HCT116 (cell line): ENCODE data around the gene PSRC1. TPM values are rescaled to one million over a fixed set of nuclear protein-coding genes. Genes with fewer than 3 reads are reported as not detected.
A peak's percentile ranks its signal among the peaks of the same experiment; 100 is the strongest.

ENCODE experiments used
- ATAC-seq: fragments of 200-7000 bp; cut with Tn5 transposase; 2 replicates; pipeline ENCODE4 v1.9.1; 2020; ENCODE audit warnings: mild to moderate bottlenecking, moderate library complexity
- BruUV-seq: library from RNA; stranded (reverse); fragments of 400-500 nt; replicated peaks from 2 replicates; lab custom pipeline; 2021; lab: Mats Ljungman, UMichigan
- CTCF ChIA-PET: fragments of 300-600 bp; sonication (Branson Sonifier 250); formaldehyde crosslinking; loops from one replicate; lab custom pipeline; 2021; ENCODE audit warnings: antibody characterized with exemption; lab: Charles Lee
- POLR2A ChIA-PET: fragments of 300-600, 350-600 bp; sonication (Branson Sonifier 250); formaldehyde crosslinking; loops from one replicate; lab custom pipeline; 2021; ENCODE audit warnings: antibody characterized with exemption; lab: Charles Lee
- RAD21 ChIA-PET, 2 experiments: fragments of 300-600 bp; sonication (Branson Sonifier 250); formaldehyde crosslinking; loops; one replicate each; lab custom pipeline; 2023; ENCODE audit warnings: low total read pairs in 2 of 2; ENCODE audit not compliant: uncharacterized antibody in 2 of 2, unreplicated experiment in 2 of 2, low non-redundant PET in 1 of 2; lab: Charles Lee
- DNase-seq: peaks from one replicate; pipeline ENCODE4 v3.0.0-alpha.2; 2010; ENCODE audit warnings: low read depth, low spot score
- H2AFZ ChIP-seq: fragments of 200-600 bp; shearing (Covaris generic), sonication (generic); 2 replicates; pipeline ENCODE4 v1.6.1; 2017; ENCODE audit warnings: low read depth, mixed run types, mixed read lengths, antibody characterized with exemption, low read length; ENCODE audit not compliant: poor library complexity, severe bottlenecking
- H3K27ac ChIP-seq: 2 replicates; pipeline ENCODE4 v1.5.1; 2012; ENCODE audit warnings: low read depth, low read length
- H3K27me3 ChIP-seq: fragments of 200-600 bp; sonication (generic); 2 replicates; pipeline ENCODE4 v1.6.1; 2016; ENCODE audit warnings: mixed run types, low read length, mixed read lengths; ENCODE audit not compliant: insufficient read depth
- H3K36me3 ChIP-seq, 2 experiments: fragments of 200-500 bp in 1 of 2; fragments of 200-600 bp in 1 of 2; sonication (Bioruptor generic) in 1 of 2; sonication (generic) in 1 of 2; 2 replicates each; pipeline versions ENCODE4 v1.5.1 to v1.6.1; 2014 to 2016; ENCODE audit warnings: low read length in 2 of 2, inconsistent platforms in 1 of 2, mixed read lengths in 1 of 2, mixed run types in 1 of 2; ENCODE audit not compliant: insufficient read depth in 2 of 2, control insufficient read depth in 1 of 2
- H3K4me1 ChIP-seq, 2 experiments: fragments of 200-600 bp in 1 of 2; sonication (generic) in 1 of 2; 2 replicates each; pipeline versions ENCODE4 v1.5.1 to v1.6.1; 2012 to 2017; ENCODE audit warnings: low read length in 2 of 2, inconsistent platforms in 1 of 2, mild to moderate bottlenecking in 1 of 2, mixed read lengths in 1 of 2, mixed run types in 1 of 2, moderate library complexity in 1 of 2; ENCODE audit not compliant: insufficient read depth in 2 of 2, control insufficient read depth in 1 of 2
- H3K4me2 ChIP-seq: fragments of 200-600 bp; sonication (generic); 2 replicates; pipeline ENCODE4 v1.6.1; 2017; ENCODE audit warnings: mixed run types, low read length, mixed read lengths
- H3K4me3 ChIP-seq, 2 experiments: fragments of 200-600 bp in 1 of 2; sonication (generic) in 1 of 2; replicated peaks in 1 of 2; 2 replicates each; pipeline ENCODE4 v1.5.1; 2011 to 2016; ENCODE audit warnings: low read length in 2 of 2, control low read depth in 1 of 2, low read depth in 1 of 2, mild to moderate bottlenecking in 1 of 2, mixed read lengths in 1 of 2, mixed run types in 1 of 2
- H3K79me2 ChIP-seq: fragments of 200-600 bp; sonication (generic); 2 replicates; pipeline ENCODE4 v1.6.1; 2017; ENCODE audit warnings: mild to moderate bottlenecking, mixed run types, low read length, moderate library complexity, mixed read lengths; ENCODE audit not compliant: insufficient read depth
- H3K9ac ChIP-seq: fragments of 200-600 bp; sonication (generic); 2 replicates; pipeline ENCODE4 v1.6.1; 2016; ENCODE audit warnings: low read length, mixed read lengths
- H3K9me2 ChIP-seq: fragments of 200-600 bp; sonication (generic), shearing (Covaris generic); 2 replicates; pipeline ENCODE4 v1.6.1; 2017; ENCODE audit warnings: mixed run types, mild to moderate bottlenecking, moderate library complexity; ENCODE audit not compliant: insufficient read depth
- H3K9me3 ChIP-seq, 2 experiments: fragments of 200-500 bp in 1 of 2; fragments of 200-600 bp in 1 of 2; sonication (Bioruptor generic) in 1 of 2; sonication (generic) in 1 of 2; 2 replicates each; pipeline ENCODE4 v1.6.1; 2014 to 2017; ENCODE audit warnings: low read length in 2 of 2, mixed read lengths in 2 of 2, inconsistent platforms in 1 of 2, low read depth in 1 of 2, mild to moderate bottlenecking in 1 of 2, mixed run types in 1 of 2, moderate library complexity in 1 of 2; ENCODE audit not compliant: control insufficient read depth in 1 of 2, insufficient read depth in 1 of 2
- H4K20me1 ChIP-seq: fragments of 200-600 bp; sonication (generic), shearing (Covaris generic); 2 replicates; pipeline ENCODE4 v1.6.1; 2017; ENCODE audit warnings: mixed run types, mild to moderate bottlenecking, moderate library complexity; ENCODE audit not compliant: insufficient read depth
- ATF3 ChIP-seq: IDR thresholded peaks from 2 replicates; pipeline ENCODE4 v1.6.1; 2012
- CBX3 ChIP-seq: IDR thresholded peaks from 2 replicates; pipeline ENCODE4 v1.6.1; 2012; ENCODE audit warnings: low read depth
- EZH2 ChIP-seq: fragments of 200-600 bp; sonication (generic); IDR thresholded peaks from 2 replicates; pipeline ENCODE4 v1.6.1; 2017; ENCODE audit warnings: antibody characterized with exemption, mixed run types
- JUND ChIP-seq: IDR thresholded peaks from 2 replicates; pipeline ENCODE4 v1.6.1; 2012
- MAX ChIP-seq: IDR thresholded peaks from 2 replicates; pipeline ENCODE4 v1.6.1; 2012
- POLR2AphosphoS5 ChIP-seq: IDR thresholded peaks from 2 replicates; pipeline ENCODE4 v1.6.1; 2011; ENCODE audit warnings: mild to moderate bottlenecking, low read depth, low read length, moderate library complexity
- REST ChIP-seq: IDR thresholded peaks from 2 replicates; pipeline ENCODE4 v1.6.1; 2012; ENCODE audit warnings: low read depth
- SP1 ChIP-seq: IDR thresholded peaks from 2 replicates; pipeline ENCODE4 v1.6.1; 2012; ENCODE audit warnings: low read depth
- SRF ChIP-seq: IDR thresholded peaks from 2 replicates; pipeline ENCODE4 v1.6.1; 2012; ENCODE audit warnings: low read depth
- TCF7L2 ChIP-seq: IDR thresholded peaks from 2 replicates; pipeline ENCODE4 v1.7.0; 2011; ENCODE audit warnings: borderline replicate concordance, inconsistent platforms; ENCODE audit not compliant: insufficient read depth, insufficient read length; ENCODE audit errors: extremely low read depth
- intact Hi-C: fragments of 100-400 bp; cut with micrococcal nuclease; formaldehyde crosslinking; loops from 2 replicates; pipeline ENCODE4 v1.10.0; 2022
- total RNA-seq: library from RNA; stranded (reverse); gene quantifications from one replicate; pipeline ENCODE4 v1.2.1, GENCODE V29; 2021; ENCODE audit not compliant: unreplicated experiment

PSRC1 gene
- total RNA-seq, 1 experiment from 2014 or later = 44.8 TPM

GRCh38 chr1:109274533-109275476, 8.1 kb downstream of the PSRC1 start:
- Histone ChIP-seq H3K9me2 (no peaks in the 10 kb centered on the region), H3K9ac (peak overlapping the region; percentile 13; the same call in 1 of the 2 replicates), H3K4me1 (peaks cover 35 to 47% of the 10 kb centered on the region in 2 experiments), H4K20me1 (no peaks in the 10 kb centered on the region), H3K27me3 (no peaks in the 10 kb centered on the region), H3K4me2 (peak overlapping the region; percentile 63), H3K79me2 (no peaks in the 10 kb centered on the region), H3K27ac (peak overlapping the region; percentile 43), H3K36me3 (peaks cover 5 to 7% of the 10 kb centered on the region in 2 experiments; a peak in 3 of 4 replicates), H3K4me3 (peak overlapping the region; percentile 4 to 22; a peak in 3 of 4 replicates), H2AFZ (no peak overlapping the region), H3K9me3 (no peaks in the 10 kb centered on the region)
- peak; percentile 21 for DNase-seq
- intact Hi-C loops = no loop called here
- ChIA-PET CTCF (interaction anchor here (2.1 kb wide), 1 partner anchor 258 kb away, joined by 8 read pairs; no protein-coding TSS in a partner anchor), RAD21 (no interaction called here), POLR2A (no interaction called here)
- TF ChIP-seq ATF3 (no peak), SP1 (peak; percentile 64), REST (no peak), SRF (no peak), POLR2AphosphoS5 (no peak), EZH2 (no peak), TCF7L2 (no peak), CBX3 (no peak), MAX (no peak; the same call in 1 of the 2 replicates), JUND (peak; percentile 18; the same call in 1 of the 2 replicates)
- ATAC-seq = peak; percentile 59
- BruUV-seq = no TSS peak
